ENCODE data around the gene AMZ1.

Gene AMZ1

GRCh38 chr7:2666155-2666554 lies 21.8 kb upstream of the AMZ1 start:
- H3K4me3 ChIP-seq (ENCODE audit: low read depth, low read length), result no peak overlapping the region
- TF ChIP-seq CTCF (IDR thresholded peaks at IDR 0.05), result no peak
- no peaks in the 10 kb centered on the region for H3K4me1 ChIP-seq
- no peak overlapping the region for H3K27ac ChIP-seq
- no peak overlapping the region for H3K9ac ChIP-seq
- no peaks in the 10 kb centered on the region for H3K79me2 ChIP-seq
- no peaks in the 10 kb centered on the region for H3K27me3 ChIP-seq (ENCODE audit: control insufficient read depth, insufficient read depth, low read length)
- no peak overlapping the region for H3K4me2 ChIP-seq (ENCODE audit: low read length)
- H3K9me3 ChIP-seq (ENCODE audit: control insufficient read depth, low read length), result no peaks in the 10 kb centered on the region
- H3K36me3 ChIP-seq (ENCODE audit: control insufficient read depth, insufficient read depth, low read length), result no peaks in the 10 kb centered on the region
- no peak overlapping the region for H2AFZ ChIP-seq

- Histone ChIP-seq H2AFZ (no peak overlapping the region), H3K27ac (no peak overlapping the region), H3K36me3 (ENCODE audit: control insufficient read depth, insufficient read depth, low read length) (no peaks in the 10 kb centered on the region), H3K4me2 (ENCODE audit: low read length) (no peak overlapping the region), H3K79me2 (no peaks in the 10 kb centered on the region), H3K4me1 (no peaks in the 10 kb centered on the region), H3K9me3 (ENCODE audit: control insufficient read depth, low read length) (no peaks in the 10 kb centered on the region), H3K27me3 (ENCODE audit: control insufficient read depth, insufficient read depth, low read length) (no peaks in the 10 kb centered on the region), H3K4me3 (ENCODE audit: low read depth, low read length) (no peak overlapping the region), H3K9ac (no peak overlapping the region)
- no peak for TF ChIP-seq CTCF (IDR thresholded peaks at IDR 0.05)
Measured at GRCh38 chr7:2666588-2667250, 21.3 kb upstream of the AMZ1 start.

GRCh38 chr7:2667843-2668242 lies 20.2 kb upstream of the AMZ1 start:
- Histone ChIP-seq H3K4me1 (no peaks in the 10 kb centered on the region), H3K4me2 (ENCODE audit: low read length) (no peak overlapping the region), H3K36me3 (ENCODE audit: control insufficient read depth, insufficient read depth, low read length) (no peaks in the 10 kb centered on the region), H2AFZ (no peak overlapping the region), H3K27ac (no peak overlapping the region), H3K9ac (no peak overlapping the region), H3K4me3 (ENCODE audit: low read depth, low read length) (no peak overlapping the region), H3K79me2 (no peaks in the 10 kb centered on the region), H3K27me3 (ENCODE audit: control insufficient read depth, insufficient read depth, low read length) (no peaks in the 10 kb centered on the region), H3K9me3 (ENCODE audit: control insufficient read depth, low read length) (no peaks in the 10 kb centered on the region)
- no peak for TF ChIP-seq CTCF (IDR thresholded peaks at IDR 0.05)

GRCh38 chr7:2668401-2668800 lies 19.6 kb upstream of the AMZ1 start:
- TF ChIP-seq CTCF (IDR thresholded peaks at IDR 0.05), result no peak
- Histone ChIP-seq H3K9me3 (ENCODE audit: control insufficient read depth, low read length) (no peaks in the 10 kb centered on the region), H3K36me3 (ENCODE audit: control insufficient read depth, insufficient read depth, low read length) (no peaks in the 10 kb centered on the region), H3K79me2 (no peaks in the 10 kb centered on the region), H3K9ac (no peak overlapping the region), H3K27me3 (ENCODE audit: control insufficient read depth, insufficient read depth, low read length) (no peaks in the 10 kb centered on the region), H2AFZ (no peak overlapping the region), H3K27ac (no peak overlapping the region), H3K4me1 (no peaks in the 10 kb centered on the region), H3K4me2 (ENCODE audit: low read length) (no peak overlapping the region), H3K4me3 (ENCODE audit: low read depth, low read length) (no peak overlapping the region)

GRCh38 chr7:2670171-2670570 lies 17.8 kb upstream of the AMZ1 start:
- no peak for TF ChIP-seq CTCF (IDR thresholded peaks at IDR 0.05)
- H3K4me2 ChIP-seq (ENCODE audit: low read length), result no peak overlapping the region
- no peak overlapping the region for H3K4me3 ChIP-seq (ENCODE audit: low read depth, low read length)

More at GRCh38 chr7:2670171-2670570, 17.8 kb upstream of the AMZ1 start:
- H3K9ac ChIP-seq, result no peak overlapping the region
- H3K4me1 ChIP-seq, result no peaks in the 10 kb centered on the region
- H3K9me3 ChIP-seq (ENCODE audit: control insufficient read depth, low read length), result no peaks in the 10 kb centered on the region
- no peaks in the 10 kb centered on the region for H3K36me3 ChIP-seq (ENCODE audit: control insufficient read depth, insufficient read depth, low read length)
- H3K27ac ChIP-seq, result no peak overlapping the region
- no peak overlapping the region for H2AFZ ChIP-seq
- no peaks in the 10 kb centered on the region for H3K79me2 ChIP-seq
- no peaks in the 10 kb centered on the region for H3K27me3 ChIP-seq (ENCODE audit: control insufficient read depth, insufficient read depth, low read length)
